Neutrophil (primary cell): ENCODE results near the gene TTLL13.
"Not testable (repeated sequence)": the region's sequence is repeated elsewhere in the genome, so short reads cannot be mapped to it uniquely, and the experiment has no call there.

ENCODE experiments used
- H3K27ac ChIP-seq: fragments of 200-600 bp; sonication (generic); 2 replicates; pipeline ENCODE4 v1.5.1; 2016; ENCODE audit warnings: mild to moderate bottlenecking, moderate library complexity
- H3K27me3 ChIP-seq: fragments of 200-600 bp; sonication (generic); 2 replicates; pipeline ENCODE4 v1.6.0; 2016; ENCODE audit warnings: mild to moderate bottlenecking
- H3K36me3 ChIP-seq: fragments of 200-600 bp; sonication (generic); 2 replicates; pipeline ENCODE4 v1.5.1; 2017
- H3K4me1 ChIP-seq, 2 experiments: fragments of 200-600 bp in 1 of 2; sonication (generic) in 1 of 2; 1 replicate in 1 of 2; 2 replicates in 1 of 2; pipeline versions ENCODE4 v1.5.1 to v1.6.1; 2013 to 2016; ENCODE audit warnings: low read depth in 1 of 2, low read length in 1 of 2, mild to moderate bottlenecking in 1 of 2, moderate library complexity in 1 of 2; ENCODE audit not compliant: control insufficient read depth in 1 of 2, insufficient read depth in 1 of 2
- H3K4me3 ChIP-seq, 2 experiments: fragments of 200-600 bp in 1 of 2; sonication (generic) in 1 of 2; 1 replicate in 1 of 2; 2 replicates in 1 of 2; pipeline ENCODE4 v1.5.1; 2013 to 2016; ENCODE audit warnings: low read depth in 1 of 2, low read length in 1 of 2, mild to moderate bottlenecking in 1 of 2, moderate library complexity in 1 of 2
- H3K9me3 ChIP-seq: fragments of 200-600 bp; sonication (generic); 2 replicates; pipeline ENCODE4 v1.5.1; 2016
- TF ChIP-seq, protein P1 (sequence below): fragments of 200-600 bp; sonication (generic); IDR thresholded peaks from 2 replicates; pipeline ENCODE4 v1.5.1; 2016; ENCODE audit warnings: antibody characterized with exemption

TTLL13 gene

DNA sequence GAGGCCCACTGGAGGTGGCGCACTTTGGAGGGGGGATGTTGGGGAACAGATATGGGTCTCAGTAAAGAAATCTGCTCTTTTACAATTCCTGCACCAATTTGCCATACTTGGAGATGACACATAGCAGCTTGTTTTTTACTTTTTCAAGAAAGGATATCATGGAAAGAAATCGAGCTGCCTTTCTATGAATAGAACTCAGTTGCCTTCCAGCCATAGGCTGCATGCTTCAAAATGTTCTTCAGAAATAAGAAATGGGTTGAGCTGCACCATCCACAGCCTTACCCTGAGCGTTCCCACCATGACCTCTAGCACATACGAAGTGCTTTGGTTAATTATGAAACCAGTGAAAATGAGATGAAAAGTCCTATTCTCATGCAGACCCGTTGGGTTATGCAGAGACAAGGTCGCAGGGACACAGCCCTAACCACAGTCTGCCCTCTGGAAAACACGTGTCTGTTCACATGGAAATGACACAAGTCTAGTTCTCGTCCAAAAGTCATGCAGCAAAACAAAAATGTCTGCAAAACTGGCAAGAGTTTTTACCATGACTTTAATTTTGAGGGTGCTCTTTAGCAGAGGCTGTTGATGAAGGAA lies 52.4 kb downstream of the TTLL13 start:
- H3K4me1 ChIP-seq = peaks cover 0 to 2% of the 10 kb centered on the region in 2 experiments
- H3K27ac ChIP-seq = no peak overlapping the region
- H3K36me3 ChIP-seq = no peaks in the 10 kb centered on the region
- no peaks in the 10 kb centered on the region for H3K27me3 ChIP-seq
- TF ChIP-seq, protein P1, sequence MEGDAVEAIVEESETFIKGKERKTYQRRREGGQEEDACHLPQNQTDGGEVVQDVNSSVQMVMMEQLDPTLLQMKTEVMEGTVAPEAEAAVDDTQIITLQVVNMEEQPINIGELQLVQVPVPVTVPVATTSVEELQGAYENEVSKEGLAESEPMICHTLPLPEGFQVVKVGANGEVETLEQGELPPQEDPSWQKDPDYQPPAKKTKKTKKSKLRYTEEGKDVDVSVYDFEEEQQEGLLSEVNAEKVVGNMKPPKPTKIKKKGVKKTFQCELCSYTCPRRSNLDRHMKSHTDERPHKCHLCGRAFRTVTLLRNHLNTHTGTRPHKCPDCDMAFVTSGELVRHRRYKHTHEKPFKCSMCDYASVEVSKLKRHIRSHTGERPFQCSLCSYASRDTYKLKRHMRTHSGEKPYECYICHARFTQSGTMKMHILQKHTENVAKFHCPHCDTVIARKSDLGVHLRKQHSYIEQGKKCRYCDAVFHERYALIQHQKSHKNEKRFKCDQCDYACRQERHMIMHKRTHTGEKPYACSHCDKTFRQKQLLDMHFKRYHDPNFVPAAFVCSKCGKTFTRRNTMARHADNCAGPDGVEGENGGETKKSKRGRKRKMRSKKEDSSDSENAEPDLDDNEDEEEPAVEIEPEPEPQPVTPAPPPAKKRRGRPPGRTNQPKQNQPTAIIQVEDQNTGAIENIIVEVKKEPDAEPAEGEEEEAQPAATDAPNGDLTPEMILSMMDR = no peak
- H3K9me3 ChIP-seq = no peaks in the 10 kb centered on the region
- no peak overlapping the region for H3K4me3 ChIP-seq

DNA sequence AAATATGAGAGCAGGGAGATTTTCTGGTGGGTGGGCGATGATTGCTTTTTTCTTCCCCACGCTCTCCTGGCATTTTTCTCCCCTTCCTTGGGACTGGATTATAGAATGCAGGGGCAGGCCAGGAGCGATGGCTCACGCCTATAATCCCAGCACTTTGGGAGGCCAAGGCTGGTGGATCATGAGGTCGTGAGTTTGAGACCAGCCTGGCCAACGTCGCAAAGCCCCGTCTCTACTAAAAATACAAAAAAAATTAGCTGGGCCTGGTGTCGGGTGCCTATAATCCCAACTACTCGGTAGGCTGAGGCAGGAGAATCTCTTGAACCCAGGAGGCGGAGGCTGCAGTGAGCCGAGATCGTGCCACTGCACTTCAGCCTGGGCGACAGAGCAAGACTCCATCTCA lies 56.0 kb downstream of the TTLL13 start:
- not testable (repeated sequence) for H3K36me3 ChIP-seq, H3K4me3 ChIP-seq, H3K9me3 ChIP-seq, H3K27ac ChIP-seq, H3K27me3 ChIP-seq, H3K4me1 ChIP-seq

DNA sequence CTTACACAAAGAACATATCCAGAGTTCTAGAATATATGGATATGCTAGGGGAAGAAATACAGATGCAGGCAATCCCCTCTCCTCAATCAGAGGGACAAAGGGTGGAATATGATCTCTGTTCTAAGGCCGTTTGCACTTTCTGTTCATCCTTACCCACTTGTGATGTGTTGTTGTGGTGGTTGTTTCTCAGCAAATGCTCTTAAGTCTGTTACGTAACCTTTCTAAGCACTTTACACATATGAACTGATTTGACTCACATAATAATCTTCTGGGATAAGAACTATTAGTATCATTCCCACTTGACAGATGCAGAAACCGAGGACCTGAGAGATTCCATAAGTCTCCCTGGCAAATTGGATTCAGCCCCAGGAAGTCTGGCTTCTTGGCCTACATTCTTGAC lies 56.6 kb downstream of the TTLL13 start:
- Histone ChIP-seq H3K4me3 (no peak overlapping the region), H3K27me3 (no peaks in the 10 kb centered on the region), H3K36me3 (no peaks in the 10 kb centered on the region), H3K9me3 (no peaks in the 10 kb centered on the region), H3K27ac (no peak overlapping the region), H3K4me1 (peaks cover 0 to 7% of the 10 kb centered on the region in 2 experiments)
- TF ChIP-seq, protein P1 = no peak

- TF ChIP-seq, protein P1 = no peak
- Histone ChIP-seq H3K36me3 (no peaks in the 10 kb centered on the region), H3K4me3 (no peak overlapping the region), H3K27me3 (no peaks in the 10 kb centered on the region), H3K27ac (no peak overlapping the region), H3K4me1 (peaks cover 0 to 5% of the 10 kb centered on the region in 2 experiments), H3K9me3 (no peaks in the 10 kb centered on the region)
Measured at GRCh38 chr15:90306560-90306959, 57.2 kb downstream of the TTLL13 start.

- H3K4me3 ChIP-seq = no peak overlapping the region
- H3K36me3 ChIP-seq = no peaks in the 10 kb centered on the region
- no peaks in the 10 kb centered on the region for H3K9me3 ChIP-seq
- TF ChIP-seq, protein P1 = no peak
- no peaks in the 10 kb centered on the region for H3K27me3 ChIP-seq
- H3K4me1 ChIP-seq = peaks cover 0 to 5% of the 10 kb centered on the region in 2 experiments
- H3K27ac ChIP-seq = no peak overlapping the region
Measured at GRCh38 chr15:90307661-90308060, 58.3 kb downstream of the TTLL13 start.

- H3K4me3 ChIP-seq = no peak overlapping the region
- H3K4me1 ChIP-seq = peaks cover 0 to 5% of the 10 kb centered on the region in 2 experiments
- TF ChIP-seq, protein P1 = no peak
- H3K36me3 ChIP-seq = no peaks in the 10 kb centered on the region
- no peaks in the 10 kb centered on the region for H3K9me3 ChIP-seq
- no peaks in the 10 kb centered on the region for H3K27me3 ChIP-seq
- H3K27ac ChIP-seq = no peak overlapping the region
Measured at GRCh38 chr15:90309020-90309419, 59.7 kb downstream of the TTLL13 start.
